HCT116 (cell line): ENCODE results near the gene CATSPERZ. TPM values are rescaled to one million over a fixed set of nuclear protein-coding genes. Genes with fewer than 3 reads are reported as not detected.

Experiments used
- ATAC-seq: fragments of 200-7000 bp; cut with Tn5 transposase; 2 replicates; pipeline ENCODE4 v1.9.1; 2020; ENCODE audit warnings: mild to moderate bottlenecking, moderate library complexity
- BruUV-seq: library from RNA; stranded (reverse); fragments of 400-500 nt; replicated peaks from 2 replicates; lab custom pipeline; 2021; lab: Mats Ljungman, UMichigan
- CTCF ChIA-PET: fragments of 300-600 bp; sonication (Branson Sonifier 250); formaldehyde crosslinking; loops from one replicate; lab custom pipeline; 2021; ENCODE audit warnings: antibody characterized with exemption; lab: Charles Lee
- POLR2A ChIA-PET: fragments of 300-600, 350-600 bp; sonication (Branson Sonifier 250); formaldehyde crosslinking; loops from one replicate; lab custom pipeline; 2021; ENCODE audit warnings: antibody characterized with exemption; lab: Charles Lee
- RAD21 ChIA-PET, 2 experiments: fragments of 300-600 bp; sonication (Branson Sonifier 250); formaldehyde crosslinking; loops; one replicate each; lab custom pipeline; 2023; ENCODE audit warnings: low total read pairs in 2 of 2; ENCODE audit not compliant: uncharacterized antibody in 2 of 2, unreplicated experiment in 2 of 2, low non-redundant PET in 1 of 2; lab: Charles Lee
- DNase-seq: peaks from one replicate; pipeline ENCODE4 v3.0.0-alpha.2; 2010; ENCODE audit warnings: low read depth, low spot score
- H2AFZ ChIP-seq: fragments of 200-600 bp; shearing (Covaris generic), sonication (generic); 2 replicates; pipeline ENCODE4 v1.6.1; 2017; ENCODE audit warnings: low read depth, mixed run types, mixed read lengths, antibody characterized with exemption, low read length; ENCODE audit not compliant: poor library complexity, severe bottlenecking
- H3K27ac ChIP-seq: 2 replicates; pipeline ENCODE4 v1.5.1; 2012; ENCODE audit warnings: low read depth, low read length
- H3K27me3 ChIP-seq: fragments of 200-600 bp; sonication (generic); 2 replicates; pipeline ENCODE4 v1.6.1; 2016; ENCODE audit warnings: mixed run types, low read length, mixed read lengths; ENCODE audit not compliant: insufficient read depth
- H3K36me3 ChIP-seq, 2 experiments: fragments of 200-500 bp in 1 of 2; fragments of 200-600 bp in 1 of 2; sonication (Bioruptor generic) in 1 of 2; sonication (generic) in 1 of 2; 2 replicates each; pipeline versions ENCODE4 v1.5.1 to v1.6.1; 2014 to 2016; ENCODE audit warnings: low read length in 2 of 2, inconsistent platforms in 1 of 2, mixed read lengths in 1 of 2, mixed run types in 1 of 2; ENCODE audit not compliant: insufficient read depth in 2 of 2, control insufficient read depth in 1 of 2
- H3K4me1 ChIP-seq, 2 experiments: fragments of 200-600 bp in 1 of 2; sonication (generic) in 1 of 2; 2 replicates each; pipeline versions ENCODE4 v1.5.1 to v1.6.1; 2012 to 2017; ENCODE audit warnings: low read length in 2 of 2, inconsistent platforms in 1 of 2, mild to moderate bottlenecking in 1 of 2, mixed read lengths in 1 of 2, mixed run types in 1 of 2, moderate library complexity in 1 of 2; ENCODE audit not compliant: insufficient read depth in 2 of 2, control insufficient read depth in 1 of 2
- H3K4me2 ChIP-seq: fragments of 200-600 bp; sonication (generic); 2 replicates; pipeline ENCODE4 v1.6.1; 2017; ENCODE audit warnings: mixed run types, low read length, mixed read lengths
- H3K4me3 ChIP-seq, 2 experiments: fragments of 200-600 bp in 1 of 2; sonication (generic) in 1 of 2; replicated peaks in 1 of 2; 2 replicates each; pipeline ENCODE4 v1.5.1; 2011 to 2016; ENCODE audit warnings: low read length in 2 of 2, control low read depth in 1 of 2, low read depth in 1 of 2, mild to moderate bottlenecking in 1 of 2, mixed read lengths in 1 of 2, mixed run types in 1 of 2
- H3K79me2 ChIP-seq: fragments of 200-600 bp; sonication (generic); 2 replicates; pipeline ENCODE4 v1.6.1; 2017; ENCODE audit warnings: mild to moderate bottlenecking, mixed run types, low read length, moderate library complexity, mixed read lengths; ENCODE audit not compliant: insufficient read depth
- H3K9ac ChIP-seq: fragments of 200-600 bp; sonication (generic); 2 replicates; pipeline ENCODE4 v1.6.1; 2016; ENCODE audit warnings: low read length, mixed read lengths
- H3K9me2 ChIP-seq: fragments of 200-600 bp; sonication (generic), shearing (Covaris generic); 2 replicates; pipeline ENCODE4 v1.6.1; 2017; ENCODE audit warnings: mixed run types, mild to moderate bottlenecking, moderate library complexity; ENCODE audit not compliant: insufficient read depth
- H3K9me3 ChIP-seq, 2 experiments: fragments of 200-500 bp in 1 of 2; fragments of 200-600 bp in 1 of 2; sonication (Bioruptor generic) in 1 of 2; sonication (generic) in 1 of 2; 2 replicates each; pipeline ENCODE4 v1.6.1; 2014 to 2017; ENCODE audit warnings: low read length in 2 of 2, mixed read lengths in 2 of 2, inconsistent platforms in 1 of 2, low read depth in 1 of 2, mild to moderate bottlenecking in 1 of 2, mixed run types in 1 of 2, moderate library complexity in 1 of 2; ENCODE audit not compliant: control insufficient read depth in 1 of 2, insufficient read depth in 1 of 2
- H4K20me1 ChIP-seq: fragments of 200-600 bp; sonication (generic), shearing (Covaris generic); 2 replicates; pipeline ENCODE4 v1.6.1; 2017; ENCODE audit warnings: mixed run types, mild to moderate bottlenecking, moderate library complexity; ENCODE audit not compliant: insufficient read depth
- EGR1 ChIP-seq: IDR thresholded peaks from 2 replicates; pipeline ENCODE4 v1.6.1; 2012; ENCODE audit warnings: low read depth
- JUND ChIP-seq: IDR thresholded peaks from 2 replicates; pipeline ENCODE4 v1.6.1; 2012
- POLR2A ChIP-seq: IDR thresholded peaks from 2 replicates; pipeline ENCODE4 v1.7.0; 2011; ENCODE audit warnings: borderline replicate concordance; ENCODE audit not compliant: insufficient read depth, insufficient read length; ENCODE audit errors: extremely low read depth
- RAD21 ChIP-seq: IDR thresholded peaks from 2 replicates; pipeline ENCODE4 v1.6.1; 2012; ENCODE audit warnings: low read depth, mild to moderate bottlenecking
- SIN3A ChIP-seq: IDR thresholded peaks from 2 replicates; pipeline ENCODE4 v1.6.1; 2012; ENCODE audit warnings: low read depth
- SP1 ChIP-seq: IDR thresholded peaks from 2 replicates; pipeline ENCODE4 v1.6.1; 2012; ENCODE audit warnings: low read depth
- SRF ChIP-seq: IDR thresholded peaks from 2 replicates; pipeline ENCODE4 v1.6.1; 2012; ENCODE audit warnings: low read depth
- TCF7L2 ChIP-seq: IDR thresholded peaks from 2 replicates; pipeline ENCODE4 v1.7.0; 2011; ENCODE audit warnings: borderline replicate concordance, inconsistent platforms; ENCODE audit not compliant: insufficient read depth, insufficient read length; ENCODE audit errors: extremely low read depth
- ZFX ChIP-seq: fragments of 450-650 bp; IDR thresholded peaks from 2 replicates; pipeline ENCODE4 v1.6.1; 2017
- ZNF274 ChIP-seq: fragments of 200-500 bp; sonication (Bioruptor generic); IDR thresholded peaks from 2 replicates; pipeline ENCODE4 v1.6.1; 2014; ENCODE audit warnings: mild to moderate bottlenecking, low read depth, low read length, inconsistent platforms
- intact Hi-C: fragments of 100-400 bp; cut with micrococcal nuclease; formaldehyde crosslinking; loops from 2 replicates; pipeline ENCODE4 v1.10.0; 2022
- total RNA-seq: library from RNA; stranded (reverse); gene quantifications from one replicate; pipeline ENCODE4 v1.2.1, GENCODE V29; 2021; ENCODE audit not compliant: unreplicated experiment
- TF ChIP-seq, protein P1 (sequence below): IDR thresholded peaks from 2 replicates; pipeline ENCODE4 v1.6.1; 2012; ENCODE audit warnings: low read depth

Gene CATSPERZ
- total RNA-seq, 1 experiment from 2014 or later: 1.7 TPM

DNA sequence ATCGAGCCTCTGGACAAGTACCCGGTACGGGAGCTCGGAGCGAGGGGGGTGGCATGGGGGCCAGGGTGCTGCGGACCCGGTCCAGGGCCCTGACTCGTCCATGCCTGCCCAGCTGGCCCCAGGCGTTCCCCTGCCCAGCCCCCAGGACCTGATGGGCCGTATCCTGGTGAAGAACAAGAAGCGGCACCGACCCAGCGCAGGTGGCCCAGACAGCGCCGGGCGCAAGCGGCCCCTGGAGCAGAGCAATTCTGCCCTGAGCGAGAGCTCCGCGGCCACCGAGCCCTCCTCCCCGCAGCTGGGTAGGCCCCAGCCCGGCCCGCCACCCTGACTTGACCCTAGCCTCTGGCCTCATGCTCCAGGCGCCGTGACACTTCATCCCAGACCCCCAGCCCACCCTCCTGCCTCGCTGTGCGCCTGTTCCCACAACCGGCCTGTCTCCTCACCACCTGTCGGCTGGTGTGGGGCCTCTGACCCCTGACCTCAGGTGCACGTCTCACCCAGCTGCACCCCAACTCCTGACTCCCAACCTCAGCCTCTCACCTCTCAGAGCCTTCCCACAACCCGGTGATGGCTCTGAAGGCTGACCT, 41.1 kb upstream of the CATSPERZ start:
- no peak overlapping the region for H3K4me2 ChIP-seq
- TF ChIP-seq SP1 (no peak), POLR2A (no peak), SRF (no peak), ZFX (no peak), SIN3A (no peak), ZNF274 (no peak), TCF7L2 (no peak), EGR1 (no peak), JUND (no peak), RAD21 (no peak)
- TF ChIP-seq, protein P1, sequence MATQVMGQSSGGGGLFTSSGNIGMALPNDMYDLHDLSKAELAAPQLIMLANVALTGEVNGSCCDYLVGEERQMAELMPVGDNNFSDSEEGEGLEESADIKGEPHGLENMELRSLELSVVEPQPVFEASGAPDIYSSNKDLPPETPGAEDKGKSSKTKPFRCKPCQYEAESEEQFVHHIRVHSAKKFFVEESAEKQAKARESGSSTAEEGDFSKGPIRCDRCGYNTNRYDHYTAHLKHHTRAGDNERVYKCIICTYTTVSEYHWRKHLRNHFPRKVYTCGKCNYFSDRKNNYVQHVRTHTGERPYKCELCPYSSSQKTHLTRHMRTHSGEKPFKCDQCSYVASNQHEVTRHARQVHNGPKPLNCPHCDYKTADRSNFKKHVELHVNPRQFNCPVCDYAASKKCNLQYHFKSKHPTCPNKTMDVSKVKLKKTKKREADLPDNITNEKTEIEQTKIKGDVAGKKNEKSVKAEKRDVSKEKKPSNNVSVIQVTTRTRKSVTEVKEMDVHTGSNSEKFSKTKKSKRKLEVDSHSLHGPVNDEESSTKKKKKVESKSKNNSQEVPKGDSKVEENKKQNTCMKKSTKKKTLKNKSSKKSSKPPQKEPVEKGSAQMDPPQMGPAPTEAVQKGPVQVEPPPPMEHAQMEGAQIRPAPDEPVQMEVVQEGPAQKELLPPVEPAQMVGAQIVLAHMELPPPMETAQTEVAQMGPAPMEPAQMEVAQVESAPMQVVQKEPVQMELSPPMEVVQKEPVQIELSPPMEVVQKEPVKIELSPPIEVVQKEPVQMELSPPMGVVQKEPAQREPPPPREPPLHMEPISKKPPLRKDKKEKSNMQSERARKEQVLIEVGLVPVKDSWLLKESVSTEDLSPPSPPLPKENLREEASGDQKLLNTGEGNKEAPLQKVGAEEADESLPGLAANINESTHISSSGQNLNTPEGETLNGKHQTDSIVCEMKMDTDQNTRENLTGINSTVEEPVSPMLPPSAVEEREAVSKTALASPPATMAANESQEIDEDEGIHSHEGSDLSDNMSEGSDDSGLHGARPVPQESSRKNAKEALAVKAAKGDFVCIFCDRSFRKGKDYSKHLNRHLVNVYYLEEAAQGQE: no peak
- no peak overlapping the region for H2AFZ ChIP-seq
- peaks cover 4 to 11% of the 10 kb centered on the region in 2 experiments; a peak in 3 of 4 replicates for H3K4me1 ChIP-seq
- BruUV-seq: no TSS peak
- ChIA-PET CTCF (no interaction called here), POLR2A (no interaction called here), RAD21 (no interaction called here)
- intact Hi-C loops: no loop called here
- H3K79me2 ChIP-seq: peaks cover 14% of the 10 kb centered on the region; the same call in 1 of the 2 replicates
- DNase-seq (no peak), ATAC-seq (no peak)
- H3K27ac ChIP-seq: no peak overlapping the region
- H4K20me1 ChIP-seq: no peaks in the 10 kb centered on the region
- no peaks in the 10 kb centered on the region for H3K9me2 ChIP-seq
- peaks cover 30 to 67% of the 10 kb centered on the region in 2 experiments; a peak in 3 of 4 replicates for H3K36me3 ChIP-seq
- H3K9ac ChIP-seq: no peak overlapping the region
- no peak overlapping the region for H3K4me3 ChIP-seq
- no peaks in the 10 kb centered on the region for H3K9me3 ChIP-seq
- H3K27me3 ChIP-seq: no peaks in the 10 kb centered on the region
